Stimulated activated CD4-positive, alpha-beta T cell treated with anti-CD3 and anti-CD28 coated beads, Interleukin-2, amount 100 ng/mL, for 24 hours (primary cell): ENCODE data around the gene GRN.
"Not testable (repeated sequence)": the region's sequence is repeated elsewhere in the genome, so short reads cannot be mapped to it uniquely, and the experiment has no call there.

ENCODE experiments used
- DNase-seq, 2 donors: peaks; one replicate each; pipeline ENCODE4 v3.0.0-alpha.2; 2020

The GRN gene

DNA sequence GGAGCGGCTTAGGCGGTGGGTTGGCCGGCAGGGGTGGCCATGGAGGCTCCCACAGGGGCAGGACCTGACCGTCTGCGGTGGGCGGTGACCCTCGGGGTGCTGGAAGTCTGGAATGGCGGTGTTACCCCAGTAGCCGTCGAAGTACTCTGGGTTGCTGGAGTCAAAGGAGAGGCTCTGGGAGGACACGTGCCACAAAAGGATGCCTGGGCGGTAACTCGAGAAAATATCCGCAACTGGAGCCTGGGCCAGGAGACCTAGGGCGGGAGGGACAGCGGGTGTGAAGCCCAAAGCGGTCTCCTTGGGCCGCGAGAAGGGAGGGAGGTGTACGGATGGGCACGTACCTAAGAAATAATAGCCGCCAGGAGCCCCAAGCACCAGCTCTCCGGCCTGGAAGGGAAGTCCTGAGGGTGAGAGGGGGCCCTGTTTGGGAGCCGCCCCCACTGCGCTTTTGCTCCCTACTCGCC, 39.8 kb downstream of the GRN start:
- no peak for DNase-seq

DNA sequence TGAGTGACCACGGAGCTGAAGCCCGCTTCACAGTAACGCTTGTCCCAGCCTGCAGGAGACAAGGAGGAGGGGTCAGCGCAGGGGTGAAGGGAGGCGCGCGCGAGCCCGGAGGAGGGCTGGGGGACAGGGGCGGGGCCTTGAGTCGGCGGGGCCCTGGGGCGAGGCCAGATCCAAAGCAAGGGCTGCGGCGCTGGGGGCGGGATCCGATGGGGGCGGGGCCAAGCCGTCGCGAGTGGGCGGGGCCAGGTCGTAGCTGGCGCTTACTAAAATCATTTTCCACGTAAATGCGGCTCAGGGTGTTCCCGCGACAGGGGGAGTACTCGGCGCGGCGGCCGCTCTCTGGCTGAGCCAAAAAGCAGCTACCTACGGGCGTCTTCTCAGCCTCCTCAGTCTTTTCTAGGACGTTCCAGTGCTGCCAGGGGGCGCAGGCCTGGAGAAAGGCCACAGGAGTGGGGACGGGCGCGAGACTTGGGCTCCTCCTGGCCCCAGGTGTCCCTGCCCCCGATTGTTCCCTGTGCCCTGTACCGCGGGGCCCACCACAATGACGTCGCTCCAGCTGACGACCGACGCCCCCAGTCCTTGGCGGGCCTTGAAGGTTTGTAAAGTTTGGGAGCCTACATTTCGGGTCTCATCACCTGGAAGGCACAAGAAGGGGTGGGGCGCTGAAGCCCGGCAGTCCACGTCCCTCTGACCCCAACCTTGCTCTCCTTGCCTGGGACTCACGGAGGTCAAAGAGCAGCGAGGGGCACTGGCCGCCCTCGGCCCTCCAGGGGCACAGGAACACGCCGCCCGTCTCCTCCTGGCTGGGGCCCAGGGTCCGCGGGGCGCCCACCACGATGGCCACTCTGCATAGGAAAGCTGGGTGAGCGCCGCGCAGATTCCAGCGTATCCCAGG, 40.4 kb downstream of the GRN start:
- peak; percentile 87 to 90 for DNase-seq

DNA sequence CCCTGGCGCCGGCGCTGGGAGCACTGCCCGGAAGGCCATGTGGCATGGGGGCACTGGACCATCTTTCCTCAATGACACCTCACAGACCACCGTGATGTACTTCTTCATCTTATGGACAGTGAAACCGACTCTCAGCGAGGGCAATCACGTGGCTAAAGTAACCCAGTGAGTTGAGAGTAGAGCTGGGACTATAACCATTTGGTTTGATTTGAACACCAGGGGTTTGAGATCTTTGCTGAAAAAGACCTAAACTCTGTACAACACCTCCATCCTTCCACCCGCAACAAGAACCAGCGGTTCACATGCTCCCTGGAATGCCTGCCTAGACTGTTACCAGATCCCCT, 41.1 kb downstream of the GRN start:
- no peak for DNase-seq

DNA sequence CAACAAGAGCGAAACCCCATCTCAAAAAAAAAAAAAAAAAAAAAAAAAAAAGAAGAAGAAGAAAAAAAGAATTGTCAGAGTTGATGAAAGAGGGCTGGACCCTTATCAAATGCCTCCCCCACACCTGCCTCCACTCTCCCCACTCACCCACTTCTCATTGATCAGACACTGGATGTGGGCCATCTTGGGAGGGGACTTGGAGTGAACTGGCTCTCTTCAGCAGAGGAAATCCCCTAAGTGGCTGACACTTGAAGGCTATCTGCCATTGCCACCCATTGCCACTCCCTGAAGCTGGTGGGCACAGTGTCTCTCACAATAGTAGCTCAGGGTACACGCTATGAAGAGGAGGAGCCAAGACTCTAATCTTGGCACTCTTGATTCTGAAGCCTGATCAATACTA, 42.7 kb downstream of the GRN start:
- no peak for DNase-seq

DNA sequence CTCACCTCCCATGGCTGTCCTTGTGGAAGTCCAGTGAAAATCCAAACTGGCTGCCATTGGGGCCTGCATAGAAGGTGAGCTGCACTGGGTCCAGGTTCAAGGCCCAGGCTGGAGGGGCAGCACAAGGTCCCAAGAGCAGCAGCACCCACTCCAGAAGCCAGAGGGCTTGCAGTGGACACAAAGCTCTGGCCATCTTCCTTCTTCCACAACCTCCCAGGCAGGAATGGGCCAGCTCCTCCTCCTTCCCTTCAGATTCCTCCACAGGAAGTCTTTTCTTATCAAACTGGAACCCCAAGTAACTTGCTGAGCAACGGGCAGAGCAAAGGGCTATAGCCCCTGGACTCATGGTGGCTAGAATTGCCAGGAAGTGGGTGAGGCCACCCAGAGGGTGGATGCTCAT, 44.2 kb downstream of the GRN start, which contains the start of gene ITGA2B:
TSS of gene ITGA2B (minus strand) at position 369 of the 400 bp plus-strand sequence. CDS start at position 193, 176 bp downstream.
- no peak for DNase-seq

DNA sequence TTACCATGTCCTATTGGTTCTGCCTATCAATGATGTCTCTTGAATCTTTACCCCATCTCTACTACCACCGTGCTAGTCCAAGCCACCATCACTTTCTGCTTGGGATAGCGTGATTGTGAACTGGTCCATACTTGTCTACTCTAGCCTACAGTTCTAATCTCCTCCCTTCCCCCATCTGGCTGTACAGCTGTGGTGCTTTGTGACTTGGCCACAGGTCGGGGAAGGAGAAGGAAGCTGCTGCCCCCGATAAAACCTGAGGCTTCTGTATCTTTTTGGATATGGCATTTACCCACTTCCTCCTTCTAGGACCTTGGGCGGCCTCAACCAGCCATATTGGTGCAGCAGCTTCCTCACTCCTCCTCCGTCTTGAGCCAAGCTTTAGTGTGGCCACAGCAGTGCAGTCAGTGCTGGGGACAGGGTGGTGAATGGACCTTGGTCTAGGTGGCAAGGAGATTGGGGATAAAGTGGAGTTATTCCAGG, 44.7 kb downstream of the GRN start:
- DNase-seq = no peak

DNA sequence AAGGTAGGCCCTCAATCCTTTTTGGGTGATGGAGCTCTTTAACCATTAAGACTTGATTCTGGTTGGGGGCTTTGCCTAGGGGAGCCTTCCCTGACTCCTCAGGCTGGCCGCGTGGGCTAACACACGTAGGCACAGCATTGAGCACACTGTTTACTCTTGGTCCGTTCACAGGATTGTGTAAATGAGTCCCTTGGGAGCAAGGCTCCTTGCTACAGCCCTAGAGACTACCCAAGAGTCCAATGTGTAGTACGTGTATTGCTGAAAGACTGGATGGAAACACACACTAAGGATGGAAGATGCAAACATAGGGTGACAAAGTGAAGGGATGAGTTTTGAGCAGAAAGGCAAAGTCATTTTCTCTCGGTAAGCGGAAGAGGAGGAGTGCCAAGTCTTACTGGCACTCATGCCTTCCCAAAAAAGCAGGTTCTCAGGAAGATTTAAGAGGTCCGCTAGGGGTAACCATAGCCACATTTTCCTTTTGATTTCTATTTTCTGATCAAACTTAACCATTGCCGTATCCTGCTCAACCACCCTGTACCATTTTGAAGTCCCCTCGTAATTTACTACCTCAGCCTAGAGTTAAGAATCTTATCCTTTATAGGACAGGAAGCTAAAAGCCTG, 45.3 kb downstream of the GRN start:
- DNase-seq = no peak

DNA sequence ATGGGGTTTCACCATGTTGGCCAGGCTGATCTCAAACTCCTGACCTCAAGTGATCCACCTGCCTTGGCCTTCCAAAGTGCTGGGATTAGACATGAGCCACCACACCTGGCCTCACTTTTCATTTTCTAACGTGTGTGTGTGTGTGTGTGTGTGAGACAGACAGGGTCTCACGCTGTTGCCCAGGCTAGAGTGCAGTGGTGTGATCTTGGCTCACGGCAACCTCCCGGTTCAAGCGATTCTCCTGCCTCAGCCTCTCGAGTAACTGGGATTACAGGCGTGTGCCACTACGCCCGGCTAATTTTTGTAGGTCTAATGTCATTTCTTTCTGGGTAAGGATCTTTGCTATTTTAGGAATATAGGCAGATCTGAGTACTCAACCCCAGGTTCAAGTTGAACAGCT, 49.0 kb downstream of the GRN start:
- not testable (repeated sequence) for DNase-seq

DNA sequence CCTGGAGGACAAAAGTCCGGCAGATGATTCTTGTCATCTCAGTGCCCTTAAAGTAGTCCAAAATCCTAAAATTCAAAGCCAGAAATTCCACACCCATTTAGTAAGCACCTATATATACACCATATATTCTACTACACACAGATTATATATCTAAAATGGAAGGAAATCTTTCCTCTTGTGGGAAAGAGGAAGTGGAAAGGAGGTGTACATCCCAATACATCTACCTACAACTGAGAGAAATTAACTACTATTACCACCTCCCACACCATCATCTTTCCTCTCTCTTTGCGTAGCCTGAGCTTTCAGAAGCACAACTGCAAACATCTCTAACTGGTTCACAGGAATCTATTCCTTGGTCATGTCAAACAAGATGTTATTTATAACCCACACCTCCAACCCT, 49.7 kb downstream of the GRN start:
- DNase-seq = no peak

DNA sequence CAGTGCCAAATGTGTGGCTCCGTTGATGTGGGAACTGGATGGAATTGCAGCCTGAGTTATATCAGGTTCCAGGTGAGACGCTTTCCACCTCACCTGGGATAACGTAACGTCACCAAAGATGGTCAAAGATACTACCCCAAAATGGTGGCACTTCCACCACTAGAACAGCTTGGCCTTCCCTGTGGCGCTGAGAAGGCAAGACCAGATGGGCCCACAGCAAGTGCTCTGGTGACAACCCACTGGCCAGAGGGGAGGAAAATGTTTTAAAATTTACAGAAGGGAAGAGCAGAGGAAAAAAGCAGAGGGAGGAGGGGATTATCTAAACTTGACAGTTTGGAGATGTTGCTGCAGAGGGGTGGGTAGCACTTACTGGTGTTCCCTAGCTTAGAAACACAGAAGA, 51.8 kb downstream of the GRN start:
- DNase-seq = no peak

DNA sequence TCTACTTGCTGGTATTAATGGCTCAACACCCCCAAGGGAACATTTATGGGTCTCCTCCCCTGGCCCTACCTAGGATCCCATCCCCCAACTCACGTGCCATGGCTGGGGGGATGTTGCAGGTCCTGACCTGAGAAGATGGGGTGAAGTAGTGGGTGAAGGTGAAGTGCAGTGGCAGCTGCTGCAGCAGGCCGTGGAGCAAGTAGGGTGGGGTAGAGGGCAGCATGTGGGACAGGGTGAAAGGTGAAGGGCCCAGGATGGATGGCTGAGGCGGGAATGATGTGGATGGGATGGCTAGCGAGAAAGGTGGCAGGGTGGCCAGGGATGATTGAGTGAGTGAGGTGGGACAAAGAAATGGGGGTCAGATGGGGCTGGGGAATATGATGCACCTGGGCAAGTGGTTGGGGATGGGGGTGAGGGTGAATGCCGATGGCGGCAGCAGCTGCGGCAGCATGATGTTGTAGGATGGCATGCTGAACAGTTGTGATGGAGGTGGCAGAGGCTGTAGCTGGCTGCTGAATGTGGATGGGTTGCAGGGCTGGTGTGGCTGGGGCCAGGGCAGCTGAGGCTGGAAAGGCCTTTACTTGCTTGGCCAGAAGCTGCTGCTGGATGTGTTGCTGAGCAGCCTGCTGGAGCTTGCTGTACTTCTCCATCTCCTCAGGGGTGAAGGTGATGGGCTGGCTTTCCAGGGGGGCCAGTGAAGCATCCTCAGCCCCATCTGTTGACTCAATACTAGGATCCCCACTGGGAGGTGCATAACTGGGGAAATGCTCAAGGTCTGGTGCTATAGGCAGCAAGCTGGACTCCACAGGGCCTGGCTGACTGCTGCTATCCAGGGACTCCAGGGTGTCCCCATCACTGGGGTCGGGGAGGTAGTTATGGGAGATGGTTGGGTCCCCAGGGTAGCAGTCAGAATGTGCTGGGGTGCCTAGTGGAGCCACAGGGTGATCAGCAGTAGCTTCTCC, 52.7 kb downstream of the GRN start:
- DNase-seq = no peak

DNA sequence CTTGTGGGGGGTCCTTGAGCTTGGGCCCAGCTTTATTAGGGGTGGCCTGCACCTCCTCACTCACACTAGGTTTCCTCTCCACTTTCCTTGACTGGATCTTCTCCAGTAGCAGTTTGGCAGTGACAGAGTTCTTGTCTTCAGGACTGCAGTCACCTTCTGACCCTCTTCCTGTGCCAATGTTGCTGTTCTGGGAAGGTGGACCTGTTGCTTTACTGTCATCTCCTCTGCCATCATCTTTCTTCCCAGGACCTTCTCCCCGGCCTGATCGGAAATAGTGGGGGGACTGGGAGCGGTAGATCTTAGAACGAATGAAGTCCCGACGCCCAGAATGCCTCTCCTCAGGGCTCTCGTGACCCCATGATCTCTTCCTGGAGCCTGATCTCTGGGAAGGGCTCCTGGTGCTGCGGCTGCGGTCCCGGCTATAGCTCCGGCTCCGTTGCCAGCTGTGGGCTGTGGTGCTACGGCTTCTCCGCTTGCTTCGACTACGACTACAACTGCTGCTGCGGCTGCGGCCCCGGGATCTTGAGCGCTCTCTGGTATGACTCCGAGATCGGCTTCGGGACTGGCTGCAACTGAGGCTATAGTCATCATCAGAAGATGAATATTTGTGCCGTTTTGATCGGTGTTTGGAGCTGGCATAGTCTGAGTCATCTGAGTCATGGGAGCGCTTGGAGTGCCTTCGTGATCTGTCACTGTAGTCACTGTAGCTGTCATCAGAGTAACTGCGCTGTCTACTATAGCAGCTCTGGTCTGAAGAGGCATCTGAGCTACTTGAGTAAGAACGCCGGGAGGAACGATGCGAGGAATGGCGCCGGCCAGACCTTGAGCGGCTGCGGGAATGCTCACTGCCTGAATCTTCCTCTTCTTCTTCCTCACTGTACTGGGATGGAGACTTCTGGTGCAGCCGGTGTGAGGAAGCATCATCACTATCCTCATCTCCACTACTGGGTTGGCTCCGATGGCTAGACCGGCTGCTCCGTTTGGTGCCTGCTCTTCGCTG, 53.9 kb downstream of the GRN start:
- no peak for DNase-seq

DNA sequence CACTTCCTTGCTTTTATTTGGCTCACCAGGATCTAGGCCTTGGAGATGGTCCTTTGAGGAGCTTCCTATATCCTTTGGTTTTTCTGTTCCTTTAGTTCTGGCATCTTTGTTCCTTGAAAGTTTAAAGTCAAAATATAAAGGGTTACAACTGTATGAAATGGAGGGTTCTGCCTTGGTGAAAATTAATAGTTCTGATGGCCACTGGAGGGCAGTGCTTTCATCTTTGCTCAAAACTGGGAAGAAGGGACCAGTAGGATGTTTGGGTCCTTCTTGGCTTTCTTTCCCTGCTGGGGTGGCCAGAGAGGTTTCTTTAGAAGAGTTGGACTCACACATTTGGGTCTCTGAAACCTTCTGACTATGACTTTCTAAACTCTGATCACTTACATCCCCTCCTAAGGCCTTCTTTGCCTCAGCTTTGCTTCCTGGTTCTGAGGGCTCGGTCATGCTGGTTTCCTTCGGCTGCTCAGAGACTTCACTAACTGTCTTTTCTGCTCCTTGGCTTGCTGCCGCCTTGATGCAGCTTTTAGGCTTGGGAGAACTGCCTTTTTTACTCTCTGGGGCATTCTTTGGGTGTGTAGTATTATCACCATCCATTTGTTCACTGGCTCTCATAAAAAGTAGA, 55.2 kb downstream of the GRN start:
- no peak for DNase-seq
